Measurements from ENCODE around the gene USP43.

DNA sequence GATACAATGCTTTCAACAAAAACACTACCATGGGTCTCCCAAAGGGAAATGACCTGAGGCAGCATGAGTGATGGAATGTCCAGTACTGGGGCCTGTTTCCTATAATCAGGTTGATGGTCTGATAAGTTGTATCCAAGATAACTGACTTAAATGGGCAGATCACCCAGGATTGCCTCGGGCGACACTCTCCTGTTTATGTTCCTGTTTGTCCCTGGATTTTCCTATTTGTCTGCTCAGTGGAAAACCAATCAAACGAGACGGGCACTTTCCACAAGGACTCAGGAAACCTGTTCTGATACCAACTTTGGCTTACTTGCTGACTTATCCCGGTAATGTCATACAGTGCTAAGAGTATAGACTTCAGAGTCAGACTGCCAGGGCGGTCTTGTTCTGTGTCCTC is 27.4 kb downstream of the USP43 start:
- TF ChIP-seq YY1 (IDR thresholded peaks at IDR 0.05; ENCODE audit: insufficient read depth, insufficient read length), result no peak
- no peak for TF ChIP-seq SUZ12 (IDR thresholded peaks at IDR 0.05; ENCODE audit: extremely low read depth, insufficient read depth, insufficient read length)
